Transverse colon (tissue), 3 donors: ENCODE data around the gene PRRG3.
A peak's percentile ranks its signal among the peaks of the same experiment; 100 is the strongest.

Experiments used
- CTCF ChIP-seq, 5 experiments: fragments of 200-600 bp in 3 of 5; fragments of 450-650 bp in 2 of 5; sonication (generic) in 3 of 5; IDR thresholded peaks; 1 replicate in 2 of 5; 2 replicates in 3 of 5; pipeline ENCODE4 v1.5.1; 2016 to 2017; ENCODE audit warnings: antibody characterized with exemption in 5 of 5, inconsistent platforms in 3 of 5, mild to moderate bottlenecking in 2 of 5, moderate library complexity in 1 of 5
- POLR2A ChIP-seq: fragments of 450-650 bp; IDR thresholded peaks from one replicate; pipeline ENCODE4 v1.6.1; 2016; ENCODE audit warnings: antibody characterized with exemption, mild to moderate bottlenecking, moderate library complexity

GRCh38 chrX:151680805-151681204 is 14.5 kb upstream of the PRRG3 start:
- peak; percentile 43 to 60 (median 55) for TF ChIP-seq CTCF (IDR thresholded peaks at IDR 0.05)
- TF ChIP-seq POLR2A = no peak
